ENCODE data around the gene GATD1.

GATD1 gene

GRCh38 chr11:729492-730074, 47.7 kb downstream of the GATD1 start:
- in situ Hi-C loops (cut with MboI; ENCODE audit: low pct_unique_long_range_greater_than_20kb, low sequenced_read_pairs, unreplicated experiment), result no loop called here
- DNase-seq (ENCODE audit: low spot score), result no peak
- TF ChIP-seq CTCF (IDR thresholded peaks at IDR 0.05; ENCODE audit: extremely low read depth, insufficient read depth, missing control alignments), result no peak

DNA sequence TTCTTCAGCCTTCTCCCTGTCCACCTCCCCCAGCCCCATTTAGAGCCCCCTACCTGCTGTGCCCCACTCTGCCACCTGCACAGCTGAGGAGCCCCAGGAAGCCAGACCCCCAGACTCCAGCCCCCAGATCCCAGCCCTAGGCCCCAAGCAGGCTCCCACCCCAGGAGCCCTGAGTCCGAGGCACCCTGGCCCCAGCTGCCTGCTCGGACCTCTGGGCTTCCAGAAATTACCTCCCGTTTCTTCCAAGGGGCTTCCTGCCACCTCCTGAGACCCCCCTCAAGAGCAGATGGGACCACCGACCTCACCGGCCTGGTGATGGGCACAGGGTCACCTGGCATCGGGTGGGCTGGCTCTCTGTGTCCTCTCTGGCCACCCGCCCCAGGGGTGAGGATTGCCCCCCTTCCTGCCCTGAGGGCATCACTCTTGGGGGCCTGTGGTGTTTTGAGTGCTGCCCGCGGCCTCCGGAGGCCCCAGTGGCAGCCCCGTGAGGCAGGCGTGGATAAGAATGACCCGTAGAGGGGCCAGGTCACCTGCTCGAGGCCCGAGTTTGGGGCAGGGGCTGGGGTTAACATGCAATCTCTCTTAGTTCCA, 48.3 kb downstream of the GATD1 start:
- in situ Hi-C loops (cut with MboI; ENCODE audit: low pct_unique_long_range_greater_than_20kb, low sequenced_read_pairs, unreplicated experiment), result no loop called here
- TF ChIP-seq CTCF (IDR thresholded peaks at IDR 0.05; ENCODE audit: extremely low read depth, insufficient read depth, missing control alignments), result no peak
- DNase-seq (ENCODE audit: low spot score), result no peak

- peak; percentile 99 for TF ChIP-seq CTCF (IDR thresholded peaks at IDR 0.05; ENCODE audit: extremely low read depth, insufficient read depth, missing control alignments)
- DNase-seq (ENCODE audit: low spot score), result peak; percentile 93
- in situ Hi-C loops (cut with MboI; ENCODE audit: low pct_unique_long_range_greater_than_20kb, low sequenced_read_pairs, unreplicated experiment), result no loop called here
These were observed 49.2 kb downstream of the GATD1 start for GRCh38 chr11:727859-728748.

- TF ChIP-seq CTCF (IDR thresholded peaks at IDR 0.05; ENCODE audit: extremely low read depth, insufficient read depth, missing control alignments), result no peak
- in situ Hi-C loops (cut with MboI; ENCODE audit: low pct_unique_long_range_greater_than_20kb, low sequenced_read_pairs, unreplicated experiment), result no loop called here
- DNase-seq (ENCODE audit: low spot score), result no peak
These were observed 50.0 kb downstream of the GATD1 start for GRCh38 chr11:727281-727701.

DNA sequence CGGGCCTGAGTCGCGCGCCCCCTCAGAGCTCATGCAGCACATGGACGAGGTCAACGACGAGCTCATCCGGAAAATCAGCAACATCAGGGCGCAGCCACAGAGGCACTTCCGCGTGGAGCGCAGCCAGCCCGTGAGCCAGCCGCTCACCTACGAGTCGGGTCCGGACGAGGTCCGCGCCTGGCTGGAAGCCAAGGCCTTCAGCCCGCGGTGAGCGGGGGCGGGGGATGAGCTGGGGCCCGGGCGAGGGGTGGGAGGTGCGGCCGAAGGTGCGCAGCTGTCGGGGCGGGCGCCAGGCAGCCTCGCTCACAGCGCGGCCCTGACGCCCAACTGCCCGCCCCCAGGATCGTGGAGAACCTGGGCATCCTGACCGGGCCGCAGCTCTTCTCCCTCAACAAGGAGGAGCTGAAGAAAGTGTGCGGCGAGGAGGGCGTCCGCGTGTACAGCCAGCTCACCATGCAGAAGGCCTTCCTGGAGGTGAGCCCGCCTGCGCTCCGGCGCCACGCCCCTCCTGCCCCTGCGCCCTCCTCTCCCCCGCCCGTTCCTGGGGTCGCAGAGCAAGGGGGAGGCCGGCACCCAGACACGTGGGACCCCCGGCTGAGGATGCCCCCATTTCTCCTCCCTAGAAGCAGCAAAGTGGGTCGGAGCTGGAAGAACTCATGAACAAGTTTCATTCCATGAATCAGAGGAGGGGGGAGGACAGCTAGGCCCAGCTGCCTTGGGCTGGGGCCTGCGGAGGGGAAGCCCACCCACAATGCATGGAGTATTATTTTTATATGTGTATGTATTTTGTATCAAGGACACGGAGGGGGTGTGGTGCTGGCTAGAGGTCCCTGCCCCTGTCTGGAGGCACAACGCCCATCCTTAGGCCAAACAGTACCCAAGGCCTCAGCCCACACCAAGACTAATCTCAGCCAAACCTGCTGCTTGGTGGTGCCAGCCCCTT, 50.7 kb downstream of the GATD1 start:
- in situ Hi-C loops (cut with MboI; ENCODE audit: low pct_unique_long_range_greater_than_20kb, low sequenced_read_pairs, unreplicated experiment), result no loop called here
- peak; percentile 89 for DNase-seq (ENCODE audit: low spot score)
- TF ChIP-seq CTCF (IDR thresholded peaks at IDR 0.05; ENCODE audit: extremely low read depth, insufficient read depth, missing control alignments), result no peak
